ENCODE data around the gene SUGCT. TPM values are rescaled to one million over a fixed set of nuclear protein-coding genes. Genes with fewer than 3 reads are reported as not detected.

SUGCT gene
- total RNA-seq, 1 experiment from 2014 or later: 9.9 TPM

DNA sequence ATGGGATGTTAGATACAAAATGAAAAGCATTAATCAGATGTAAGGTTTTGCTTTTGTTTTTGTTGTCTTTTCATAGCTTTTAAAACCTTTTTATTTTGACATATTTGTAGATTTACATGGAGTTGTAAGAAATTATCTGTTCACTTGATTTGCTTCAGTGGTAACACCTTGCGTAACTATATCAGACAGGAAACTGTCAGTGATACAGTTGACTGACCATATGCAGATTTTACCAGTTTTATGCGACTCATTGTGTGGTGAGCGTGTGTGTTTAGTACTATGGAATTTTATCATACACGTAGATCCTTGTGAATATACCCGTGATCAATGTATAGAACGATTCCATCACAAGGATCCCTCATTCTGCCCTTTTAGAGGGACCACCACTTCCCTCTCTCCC, 701.4 kb downstream of the SUGCT start:
- Histone ChIP-seq H3K36me3 (ENCODE audit: control insufficient read depth, insufficient read depth, low read length) (no peaks in the 10 kb centered on the region), H3K27me3 (replicated peaks; ENCODE audit: control insufficient read depth, insufficient read depth, low read length) (no peaks in the 10 kb centered on the region), H3K4me1 (no peaks in the 10 kb centered on the region), H3K4me3 (ENCODE audit: low read depth, low read length) (no peak overlapping the region), H3K9me3 (no peaks in the 10 kb centered on the region)
- H3K9me3 Mint-ChIP-seq (ENCODE audit: unreplicated experiment): no peaks in the 10 kb centered on the region
- H3K36me3 Mint-ChIP-seq (ENCODE audit: insufficient read depth, unreplicated experiment): no peaks in the 10 kb centered on the region
- TF ChIP-seq, protein P1, sequence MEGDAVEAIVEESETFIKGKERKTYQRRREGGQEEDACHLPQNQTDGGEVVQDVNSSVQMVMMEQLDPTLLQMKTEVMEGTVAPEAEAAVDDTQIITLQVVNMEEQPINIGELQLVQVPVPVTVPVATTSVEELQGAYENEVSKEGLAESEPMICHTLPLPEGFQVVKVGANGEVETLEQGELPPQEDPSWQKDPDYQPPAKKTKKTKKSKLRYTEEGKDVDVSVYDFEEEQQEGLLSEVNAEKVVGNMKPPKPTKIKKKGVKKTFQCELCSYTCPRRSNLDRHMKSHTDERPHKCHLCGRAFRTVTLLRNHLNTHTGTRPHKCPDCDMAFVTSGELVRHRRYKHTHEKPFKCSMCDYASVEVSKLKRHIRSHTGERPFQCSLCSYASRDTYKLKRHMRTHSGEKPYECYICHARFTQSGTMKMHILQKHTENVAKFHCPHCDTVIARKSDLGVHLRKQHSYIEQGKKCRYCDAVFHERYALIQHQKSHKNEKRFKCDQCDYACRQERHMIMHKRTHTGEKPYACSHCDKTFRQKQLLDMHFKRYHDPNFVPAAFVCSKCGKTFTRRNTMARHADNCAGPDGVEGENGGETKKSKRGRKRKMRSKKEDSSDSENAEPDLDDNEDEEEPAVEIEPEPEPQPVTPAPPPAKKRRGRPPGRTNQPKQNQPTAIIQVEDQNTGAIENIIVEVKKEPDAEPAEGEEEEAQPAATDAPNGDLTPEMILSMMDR (IDR thresholded peaks at IDR 0.05; ENCODE audit: insufficient read depth in 1 of 2, low read depth in 1 of 2, low read length in 1 of 2, severe bottlenecking in 1 of 2, unreplicated experiment in 1 of 2): no peak
- ChIA-PET POLR2A (no interaction called here), CTCF (no interaction called here)
- BruUV-seq (replicated peaks): no TSS peak
- no peak overlapping the region for H3K4me3 Mint-ChIP-seq (ENCODE audit: unreplicated experiment)
- intact Hi-C loops (cut with micrococcal nuclease; ENCODE audit: unreplicated experiment): no loop called here
- no peaks in the 10 kb centered on the region for H3K27me3 Mint-ChIP-seq (ENCODE audit: insufficient read depth, unreplicated experiment)
- DNase-seq: no peak
- no peaks in the 10 kb centered on the region for H3K4me1 Mint-ChIP-seq (ENCODE audit: low read depth, unreplicated experiment)
- H3K27ac Mint-ChIP-seq (ENCODE audit: unreplicated experiment): no peak overlapping the region

DNA sequence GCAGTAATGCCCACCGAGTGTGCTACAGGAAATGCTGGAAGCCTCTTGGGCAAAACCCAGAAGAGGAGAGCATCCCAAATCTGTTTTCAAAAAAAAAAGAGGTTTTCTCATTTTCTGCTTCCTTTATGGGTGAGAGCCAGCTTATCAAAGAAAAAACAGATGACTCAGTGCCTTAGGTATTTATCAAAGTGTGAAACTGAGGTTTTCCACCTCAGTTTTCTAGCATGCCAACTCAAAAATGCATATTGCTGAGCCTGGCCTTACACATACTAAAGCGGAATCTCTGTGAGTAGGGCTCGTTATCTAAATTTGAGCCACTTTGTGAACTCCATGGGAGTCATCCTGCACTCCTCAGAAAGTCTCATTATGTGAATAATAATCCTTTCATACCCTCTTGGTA, 705.1 kb downstream of the SUGCT start:
- Histone ChIP-seq H3K36me3 (ENCODE audit: control insufficient read depth, insufficient read depth, low read length) (no peaks in the 10 kb centered on the region), H3K4me3 (ENCODE audit: low read depth, low read length) (no peak overlapping the region), H3K27me3 (replicated peaks; ENCODE audit: control insufficient read depth, insufficient read depth, low read length) (no peaks in the 10 kb centered on the region), H3K4me1 (no peaks in the 10 kb centered on the region), H3K9me3 (no peaks in the 10 kb centered on the region)
- Mint-ChIP-seq H3K36me3 (ENCODE audit: insufficient read depth, unreplicated experiment) (no peaks in the 10 kb centered on the region), H3K9me3 (ENCODE audit: unreplicated experiment) (no peaks in the 10 kb centered on the region), H3K27ac (ENCODE audit: unreplicated experiment) (no peak overlapping the region), H3K27me3 (ENCODE audit: insufficient read depth, unreplicated experiment) (no peaks in the 10 kb centered on the region), H3K4me1 (ENCODE audit: low read depth, unreplicated experiment) (no peaks in the 10 kb centered on the region), H3K4me3 (ENCODE audit: unreplicated experiment) (no peak overlapping the region)
- CTCF ChIA-PET: no interaction called here
- no TSS peak for BruUV-seq (replicated peaks)
- intact Hi-C loops (cut with micrococcal nuclease; ENCODE audit: unreplicated experiment): no loop called here
- POLR2A ChIA-PET: no interaction called here
- TF ChIP-seq, protein P1 (IDR thresholded peaks at IDR 0.05; ENCODE audit: insufficient read depth in 1 of 2, low read depth in 1 of 2, low read length in 1 of 2, severe bottlenecking in 1 of 2, unreplicated experiment in 1 of 2): no peak
- DNase-seq: no peak

DNA sequence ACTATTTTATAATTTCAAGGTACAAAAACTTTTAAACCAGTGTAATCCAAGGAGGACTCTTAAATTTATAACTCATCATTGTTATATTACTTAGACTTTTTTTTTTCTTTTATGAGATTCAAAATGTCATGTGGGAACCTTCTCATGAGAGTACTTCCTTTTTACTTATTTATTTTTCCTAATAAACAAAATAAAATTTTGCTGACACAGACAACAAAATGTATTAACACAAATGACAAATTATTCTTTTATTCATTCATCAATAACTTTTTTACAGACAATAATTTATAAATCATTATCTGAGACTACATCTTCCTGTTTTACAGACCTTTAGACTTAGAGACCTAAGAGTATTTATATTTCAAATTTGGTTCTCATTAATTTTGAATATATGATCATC, 706.2 kb downstream of the SUGCT start:
- no peak for DNase-seq
- Mint-ChIP-seq H3K27me3 (ENCODE audit: insufficient read depth, unreplicated experiment) (no peaks in the 10 kb centered on the region), H3K4me1 (ENCODE audit: low read depth, unreplicated experiment) (no peaks in the 10 kb centered on the region), H3K36me3 (ENCODE audit: insufficient read depth, unreplicated experiment) (no peaks in the 10 kb centered on the region), H3K27ac (ENCODE audit: unreplicated experiment) (no peak overlapping the region), H3K9me3 (ENCODE audit: unreplicated experiment) (no peaks in the 10 kb centered on the region), H3K4me3 (ENCODE audit: unreplicated experiment) (no peak overlapping the region)
- no peak overlapping the region for H3K4me3 ChIP-seq (ENCODE audit: low read depth, low read length)
- BruUV-seq (replicated peaks): no TSS peak
- ChIA-PET CTCF (no interaction called here), POLR2A (no interaction called here)
- H3K27me3 ChIP-seq (replicated peaks; ENCODE audit: control insufficient read depth, insufficient read depth, low read length): no peaks in the 10 kb centered on the region
- TF ChIP-seq, protein P1 (IDR thresholded peaks at IDR 0.05; ENCODE audit: insufficient read depth in 1 of 2, low read depth in 1 of 2, low read length in 1 of 2, severe bottlenecking in 1 of 2, unreplicated experiment in 1 of 2): no peak
- no peaks in the 10 kb centered on the region for H3K4me1 ChIP-seq
- intact Hi-C loops (cut with micrococcal nuclease; ENCODE audit: unreplicated experiment): no loop called here
- no peaks in the 10 kb centered on the region for H3K9me3 ChIP-seq
- no peaks in the 10 kb centered on the region for H3K36me3 ChIP-seq (ENCODE audit: control insufficient read depth, insufficient read depth, low read length)
